ENCODE data around the gene CNDP2.

Gene CNDP2

GRCh38 chr18:74533666-74534065 is 37.5 kb downstream of the CNDP2 start:
- TF ChIP-seq ZC3H10 (CRISPR knock-in tag; IDR thresholded peaks at IDR 0.05), result no peak
- no peak for TF ChIP-seq ISL1 (CRISPR knock-in tag; IDR thresholded peaks at IDR 0.05)
- TF ChIP-seq ZNF565 (CRISPR knock-in tag; conservative IDR thresholded peaks at IDR 0.05; ENCODE audit: low read depth), result no peak
- no peak for TF ChIP-seq ZFP30 (CRISPR knock-in tag; IDR thresholded peaks at IDR 0.05)
- TF ChIP-seq, protein P1, sequence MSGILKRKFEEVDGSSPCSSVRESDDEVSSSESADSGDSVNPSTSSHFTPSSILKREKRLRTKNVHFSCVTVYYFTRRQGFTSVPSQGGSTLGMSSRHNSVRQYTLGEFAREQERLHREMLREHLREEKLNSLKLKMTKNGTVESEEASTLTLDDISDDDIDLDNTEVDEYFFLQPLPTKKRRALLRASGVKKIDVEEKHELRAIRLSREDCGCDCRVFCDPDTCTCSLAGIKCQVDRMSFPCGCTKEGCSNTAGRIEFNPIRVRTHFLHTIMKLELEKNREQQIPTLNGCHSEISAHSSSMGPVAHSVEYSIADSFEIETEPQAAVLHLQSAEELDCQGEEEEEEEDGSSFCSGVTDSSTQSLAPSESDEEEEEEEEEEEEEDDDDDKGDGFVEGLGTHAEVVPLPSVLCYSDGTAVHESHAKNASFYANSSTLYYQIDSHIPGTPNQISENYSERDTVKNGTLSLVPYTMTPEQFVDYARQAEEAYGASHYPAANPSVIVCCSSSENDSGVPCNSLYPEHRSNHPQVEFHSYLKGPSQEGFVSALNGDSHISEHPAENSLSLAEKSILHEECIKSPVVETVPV (CRISPR knock-in tag; IDR thresholded peaks at IDR 0.05), result no peak
- TF ChIP-seq OSR1 (CRISPR knock-in tag; IDR thresholded peaks at IDR 0.05), result no peak
- TF ChIP-seq, protein P2, sequence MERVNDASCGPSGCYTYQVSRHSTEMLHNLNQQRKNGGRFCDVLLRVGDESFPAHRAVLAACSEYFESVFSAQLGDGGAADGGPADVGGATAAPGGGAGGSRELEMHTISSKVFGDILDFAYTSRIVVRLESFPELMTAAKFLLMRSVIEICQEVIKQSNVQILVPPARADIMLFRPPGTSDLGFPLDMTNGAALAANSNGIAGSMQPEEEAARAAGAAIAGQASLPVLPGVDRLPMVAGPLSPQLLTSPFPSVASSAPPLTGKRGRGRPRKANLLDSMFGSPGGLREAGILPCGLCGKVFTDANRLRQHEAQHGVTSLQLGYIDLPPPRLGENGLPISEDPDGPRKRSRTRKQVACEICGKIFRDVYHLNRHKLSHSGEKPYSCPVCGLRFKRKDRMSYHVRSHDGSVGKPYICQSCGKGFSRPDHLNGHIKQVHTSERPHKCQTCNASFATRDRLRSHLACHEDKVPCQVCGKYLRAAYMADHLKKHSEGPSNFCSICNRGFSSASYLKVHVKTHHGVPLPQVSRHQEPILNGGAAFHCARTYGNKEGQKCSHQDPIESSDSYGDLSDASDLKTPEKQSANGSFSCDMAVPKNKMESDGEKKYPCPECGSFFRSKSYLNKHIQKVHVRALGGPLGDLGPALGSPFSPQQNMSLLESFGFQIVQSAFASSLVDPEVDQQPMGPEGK (CRISPR knock-in tag; IDR thresholded peaks at IDR 0.05; ENCODE audit: borderline replicate concordance), result no peak
- TF ChIP-seq ESRRG (CRISPR knock-in tag; IDR thresholded peaks at IDR 0.05), result no peak
- TF ChIP-seq CSDC2 (CRISPR knock-in tag; IDR thresholded peaks at IDR 0.05), result no peak
- no peak for TF ChIP-seq POU6F1 (CRISPR knock-in tag; IDR thresholded peaks at IDR 0.05; ENCODE audit: borderline replicate concordance, low read depth)
- TF ChIP-seq ZNF70 (CRISPR knock-in tag; IDR thresholded peaks at IDR 0.05), result no peak
- no peak for TF ChIP-seq PPARA (CRISPR knock-in tag; IDR thresholded peaks at IDR 0.05; ENCODE audit: borderline replicate concordance)
- no peak for TF ChIP-seq BACH2 (CRISPR knock-in tag; IDR thresholded peaks at IDR 0.05; ENCODE audit: borderline replicate concordance)
- ATAC-seq, result no peak

GRCh38 chr18:74534150-74534969 is 38.2 kb downstream of the CNDP2 start, which contains the start of gene CNDP1:
TSS of gene CNDP1 (plus strand) at chr18:74534500. CDS start at chr18:74534668, 168 bp downstream.
- TF ChIP-seq, protein P2 (CRISPR knock-in tag; IDR thresholded peaks at IDR 0.05; ENCODE audit: borderline replicate concordance), result no peak
- TF ChIP-seq OSR1 (CRISPR knock-in tag; IDR thresholded peaks at IDR 0.05), result no peak
- no peak for TF ChIP-seq GLIS3 (CRISPR knock-in tag; IDR thresholded peaks at IDR 0.05)
- TF ChIP-seq ARNTL (CRISPR knock-in tag; IDR thresholded peaks at IDR 0.05; ENCODE audit: borderline replicate concordance, low read depth), result no peak
- no peak for TF ChIP-seq ZFP30 (CRISPR knock-in tag; IDR thresholded peaks at IDR 0.05)
- no peak for TF ChIP-seq TSHZ2 (CRISPR knock-in tag; IDR thresholded peaks at IDR 0.05)
- no peak for TF ChIP-seq CSDC2 (CRISPR knock-in tag; IDR thresholded peaks at IDR 0.05)
- no peak for TF ChIP-seq ZNF8 (CRISPR knock-in tag; IDR thresholded peaks at IDR 0.05)
- TF ChIP-seq, protein P3, sequence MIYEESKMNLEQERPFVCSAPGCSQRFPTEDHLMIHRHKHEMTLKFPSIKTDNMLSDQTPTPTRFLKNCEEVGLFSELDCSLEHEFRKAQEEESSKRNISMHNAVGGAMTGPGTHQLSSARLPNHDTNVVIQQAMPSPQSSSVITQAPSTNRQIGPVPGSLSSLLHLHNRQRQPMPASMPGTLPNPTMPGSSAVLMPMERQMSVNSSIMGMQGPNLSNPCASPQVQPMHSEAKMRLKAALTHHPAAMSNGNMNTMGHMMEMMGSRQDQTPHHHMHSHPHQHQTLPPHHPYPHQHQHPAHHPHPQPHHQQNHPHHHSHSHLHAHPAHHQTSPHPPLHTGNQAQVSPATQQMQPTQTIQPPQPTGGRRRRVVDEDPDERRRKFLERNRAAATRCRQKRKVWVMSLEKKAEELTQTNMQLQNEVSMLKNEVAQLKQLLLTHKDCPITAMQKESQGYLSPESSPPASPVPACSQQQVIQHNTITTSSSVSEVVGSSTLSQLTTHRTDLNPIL (CRISPR knock-in tag; IDR thresholded peaks at IDR 0.05; ENCODE audit: low read depth), result no peak
- TF ChIP-seq ZC3H10 (CRISPR knock-in tag; IDR thresholded peaks at IDR 0.05), result no peak
- no peak for ATAC-seq

All from SK-N-SH treated with all-trans-retinoic acid at 6 μM for 48 hours (cell line).